Hepatic stellate cell (primary cell): ENCODE data around the gene ANKRD39.

Experiments used
- DNase-seq: peaks from one replicate; pipeline ENCODE4 v3.0.0; 2011; ENCODE audit warnings: low spot score

Gene ANKRD39

GRCh38 chr2:96853321-96853720, 4.5 kb downstream of the ANKRD39 start:
- DNase-seq: no peak

GRCh38 chr2:96852667-96853066, 5.1 kb downstream of the ANKRD39 start:
- DNase-seq: no peak

GRCh38 chr2:96848264-96848663, 9.6 kb downstream of the ANKRD39 start:
- no peak for DNase-seq

- no peak for DNase-seq
Observed at GRCh38 chr2:96847586-96847985, 10.2 kb downstream of the ANKRD39 start.

- no peak for DNase-seq
Observed at GRCh38 chr2:96846825-96847224, 11.0 kb downstream of the ANKRD39 start.

- DNase-seq: no peak
Observed at GRCh38 chr2:96844405-96844808, 13.4 kb downstream of the ANKRD39 start.

GRCh38 chr2:96843538-96844268, 14.1 kb downstream of the ANKRD39 start, which contains the start of gene ANKRD23:
Gene ANKRD23 (minus strand): TSS chr2:96844021. CDS start chr2:96843992, 29 bp downstream.
- no peak for DNase-seq

- DNase-seq: no peak
Observed at GRCh38 chr2:96842600-96842999, 15.2 kb downstream of the ANKRD39 start.

- DNase-seq: no peak
Observed at GRCh38 chr2:96841701-96842495, 15.9 kb downstream of the ANKRD39 start.

GRCh38 chr2:96839875-96840850, 17.7 kb downstream of the ANKRD39 start:
- DNase-seq: no peak

- DNase-seq: no peak
Observed at GRCh38 chr2:96839293-96839874, 18.4 kb downstream of the ANKRD39 start.

- DNase-seq: no peak
Observed at GRCh38 chr2:96838345-96839292, 19.2 kb downstream of the ANKRD39 start.

GRCh38 chr2:96837575-96837974, 20.2 kb downstream of the ANKRD39 start:
- no peak for DNase-seq

GRCh38 chr2:96835830-96836229, 22.0 kb downstream of the ANKRD39 start:
- no peak for DNase-seq

GRCh38 chr2:96832754-96833507, 24.9 kb downstream of the ANKRD39 start:
- peak; percentile 60 for DNase-seq

GRCh38 chr2:96832408-96832753, 25.4 kb downstream of the ANKRD39 start:
- DNase-seq: no peak

- DNase-seq: no peak
Observed at GRCh38 chr2:96831679-96832078, 26.1 kb downstream of the ANKRD39 start.

GRCh38 chr2:96830044-96830562, 27.7 kb downstream of the ANKRD39 start:
- DNase-seq: no peak

GRCh38 chr2:96828874-96829273, 28.9 kb downstream of the ANKRD39 start:
- no peak for DNase-seq

- no peak for DNase-seq
Observed at GRCh38 chr2:96828436-96828835, 29.4 kb downstream of the ANKRD39 start.
